Caki2 (cell line): ENCODE results near the gene P2RY2. TPM values are rescaled to one million over a fixed set of nuclear protein-coding genes. Genes with fewer than 3 reads are reported as not detected.

Experiments used
- DNase-seq: peaks from one replicate; pipeline ENCODE4 v3.0.0-alpha.2; 2015; ENCODE audit warnings: low read depth
- in situ Hi-C: cut with HindIII; loops from 2 replicates; pipeline ENCODE4 v1.10.0; 2016; ENCODE audit warnings: low sequenced_read_pairs, low pct_unique_long_range_greater_than_20kb, mixed read lengths
- total RNA-seq: library from RNA; depleted of rRNA; stranded (reverse); fragments of >200 nt; shearing (Covaris generic); gene quantifications from 2 replicates; pipeline ENCODE4 v1.2.3, GENCODE V29; 2014; ENCODE audit warnings: low replicate concordance

The P2RY2 gene
- total RNA-seq, 1 experiment from 2014 or later: 0.47 TPM

- no peak for DNase-seq
- in situ Hi-C loops: no loop called here
These were observed 16.8 kb upstream of the P2RY2 start for GRCh38 chr11:73201249-73201648.

DNA sequence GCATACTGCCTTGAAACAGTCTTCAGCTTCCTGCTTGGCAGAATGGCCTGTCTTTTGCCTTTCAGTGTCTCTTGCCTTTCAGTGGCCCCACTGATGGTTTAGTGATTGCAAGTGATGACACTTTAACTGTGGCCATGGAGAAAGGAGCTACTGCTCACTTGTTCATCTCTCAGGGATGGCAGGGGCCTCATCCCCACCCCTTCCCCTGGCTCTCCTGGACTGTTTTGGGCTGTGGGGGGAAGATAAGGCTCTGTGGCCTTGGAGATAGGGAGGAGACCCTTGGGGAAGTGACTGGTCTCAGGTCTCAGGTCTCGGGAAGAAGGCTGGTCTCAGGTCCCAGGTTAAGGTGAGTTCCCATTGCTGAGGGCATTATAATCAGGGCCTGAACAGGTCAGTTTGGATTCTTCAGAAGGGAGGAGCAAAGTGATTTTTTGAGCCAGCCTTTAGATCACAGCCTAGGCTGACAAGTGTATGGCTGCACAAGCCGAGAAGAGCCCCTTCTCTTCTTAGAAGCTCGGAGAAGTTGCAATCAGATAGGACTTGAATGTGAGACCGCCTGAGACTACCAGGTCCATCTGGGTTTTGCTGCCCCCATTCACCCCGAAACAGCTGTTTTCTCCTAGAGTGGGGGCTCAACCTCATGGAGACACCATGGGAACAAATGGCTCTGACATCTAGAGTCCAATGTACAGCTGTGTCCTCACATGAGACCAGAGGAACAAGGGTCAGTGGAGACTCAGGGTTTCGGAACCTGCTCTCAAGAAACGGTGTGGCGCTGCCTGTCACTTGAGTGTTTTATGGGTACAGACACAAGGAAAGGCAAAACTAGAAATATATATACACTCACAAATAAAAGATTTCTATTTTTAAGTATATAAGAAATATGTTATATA, 15.9 kb upstream of the P2RY2 start:
- no peak for DNase-seq
- in situ Hi-C loops: no loop called here

- in situ Hi-C loops: no loop called here
- no peak for DNase-seq
These were observed 14.8 kb upstream of the P2RY2 start for GRCh38 chr11:73203322-73203721.

DNA sequence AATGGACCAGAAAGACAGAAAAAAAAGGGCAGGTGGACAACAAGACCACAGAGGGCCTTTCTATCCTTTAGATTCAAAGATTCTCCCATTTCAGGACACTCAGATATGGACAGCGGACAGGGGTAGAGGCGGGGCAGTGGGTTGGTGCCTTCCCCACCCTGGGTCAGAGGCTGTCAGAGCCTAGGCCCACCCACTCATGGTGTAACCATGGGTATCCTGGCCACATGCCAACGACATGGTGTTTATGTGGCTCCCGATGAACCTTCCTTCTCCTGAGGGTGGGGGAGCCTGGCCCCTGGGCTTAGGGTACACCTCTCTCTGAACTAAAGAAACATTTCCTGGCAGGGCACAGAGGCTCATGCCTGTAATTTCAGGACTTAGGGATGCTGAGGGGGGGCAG, 14.3 kb upstream of the P2RY2 start:
- in situ Hi-C loops: no loop called here
- DNase-seq: no peak

DNA sequence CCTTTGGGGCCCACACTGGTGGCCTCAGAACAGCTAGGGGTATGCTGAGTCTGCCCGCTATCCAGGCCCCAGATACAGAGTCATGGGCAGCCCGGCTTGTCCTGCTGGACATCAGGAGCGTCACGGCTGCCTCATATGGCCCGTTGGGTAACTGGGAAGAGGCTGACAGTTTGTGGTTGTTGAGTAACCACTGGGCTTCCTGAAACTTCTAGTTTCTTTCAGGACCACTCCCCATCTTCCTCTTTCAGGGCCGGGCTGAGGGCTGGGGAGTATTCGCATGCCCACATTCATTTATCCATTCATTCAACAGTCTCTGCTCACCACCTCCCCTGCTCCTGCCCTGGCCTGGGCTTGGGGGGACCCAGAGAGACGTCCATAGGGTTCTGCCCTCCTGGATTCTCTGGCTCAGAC, 13.4 kb upstream of the P2RY2 start:
- in situ Hi-C loops: no loop called here

GRCh38 chr11:73205661-73206343, 12.3 kb upstream of the P2RY2 start:
- no peak for DNase-seq
- in situ Hi-C loops: no loop called here

More for the DNA sequence above, 13.4 kb upstream of the P2RY2 start:
- no peak for DNase-seq

- no peak for DNase-seq
- in situ Hi-C loops: no loop called here
These were observed 11.3 kb upstream of the P2RY2 start for GRCh38 chr11:73206801-73207200.

GRCh38 chr11:73209892-73210291, 8.2 kb upstream of the P2RY2 start:
- DNase-seq: no peak
- in situ Hi-C loops: no loop called here

DNA sequence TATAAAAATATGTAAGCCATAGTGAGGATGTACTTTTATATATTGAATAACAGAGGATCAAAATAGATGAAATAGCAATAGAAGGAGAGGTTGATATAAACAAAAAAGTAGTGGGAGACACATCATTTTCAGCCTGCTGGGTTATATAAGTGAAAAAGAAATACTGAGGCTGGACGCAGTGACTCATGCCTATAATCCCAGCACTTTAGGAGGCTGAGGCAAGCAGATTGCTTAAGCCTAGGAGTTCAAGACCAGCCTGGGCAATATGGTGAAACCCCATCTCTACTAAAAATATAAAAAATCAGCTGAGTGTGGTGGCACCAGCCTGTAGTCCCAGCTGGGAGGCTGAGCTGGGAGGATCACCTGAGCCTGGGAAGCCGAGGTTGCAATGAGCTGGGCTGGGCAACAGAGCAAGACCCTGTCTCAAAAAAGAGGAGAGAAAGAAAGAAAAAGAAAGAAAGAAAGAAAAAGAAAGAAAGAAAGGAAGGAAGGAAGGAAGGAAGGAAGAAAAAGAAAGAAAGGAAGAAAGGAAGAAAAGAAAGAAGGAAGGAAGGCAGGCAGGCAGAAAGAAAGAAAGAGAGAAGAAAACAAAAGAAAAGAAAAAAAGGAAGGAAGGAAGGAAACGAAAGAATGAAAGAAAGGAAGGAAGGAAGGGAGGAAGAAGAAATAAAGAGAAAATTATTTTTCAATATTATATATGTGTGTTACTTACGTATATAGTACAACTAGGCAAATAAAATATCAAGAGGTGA, 7.0 kb upstream of the P2RY2 start:
- DNase-seq: no peak
- in situ Hi-C loops: no loop called here

GRCh38 chr11:73213196-73214143, 4.6 kb upstream of the P2RY2 start:
- no peak for DNase-seq
- in situ Hi-C loops: no loop called here

DNA sequence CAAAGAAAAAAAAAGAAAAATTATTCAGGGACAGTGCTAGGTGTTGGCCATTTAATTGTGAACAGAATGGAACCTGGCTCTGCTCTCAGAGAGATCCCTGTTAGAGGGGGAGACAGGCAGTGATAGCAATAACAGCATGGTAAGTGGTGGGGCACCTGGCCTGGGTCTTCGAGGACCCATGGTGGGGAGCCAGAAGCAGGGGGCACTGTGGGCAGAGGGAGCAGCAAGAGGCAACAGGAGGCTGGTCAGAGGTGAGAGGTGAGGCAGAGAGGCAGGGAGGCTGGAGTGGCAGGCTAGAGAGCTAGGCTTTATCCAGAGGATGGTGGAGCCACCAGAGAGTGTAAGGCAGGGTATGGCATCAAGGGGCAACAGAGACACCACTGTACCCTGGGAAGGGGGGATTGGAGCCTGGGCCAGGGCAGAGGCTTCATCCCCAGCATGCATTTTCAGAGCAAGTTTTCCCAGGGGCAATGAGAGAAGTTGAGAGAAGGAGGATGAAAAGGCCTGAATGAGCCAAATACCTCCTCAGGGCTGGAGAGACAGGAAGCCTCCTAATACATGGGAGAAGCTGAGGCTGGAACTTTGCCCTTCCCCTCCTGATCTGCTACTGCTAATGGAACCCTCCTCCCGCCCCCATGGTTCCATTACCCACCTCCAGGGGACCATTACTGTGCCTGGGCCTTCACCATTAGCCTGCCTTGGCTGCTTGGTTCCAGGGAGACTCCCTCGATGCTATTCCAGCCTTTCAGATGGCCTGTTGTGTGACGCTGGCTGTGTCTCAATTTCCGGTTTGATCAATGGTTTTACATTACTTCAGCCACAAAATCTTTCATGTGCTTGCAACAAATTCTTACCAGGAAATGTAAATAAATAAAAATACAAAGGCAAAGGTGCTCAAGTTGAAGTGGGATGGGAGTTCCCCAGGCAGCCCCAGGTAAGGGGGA, 2.6 kb upstream of the P2RY2 start:
- in situ Hi-C loops: no loop called here

DNA sequence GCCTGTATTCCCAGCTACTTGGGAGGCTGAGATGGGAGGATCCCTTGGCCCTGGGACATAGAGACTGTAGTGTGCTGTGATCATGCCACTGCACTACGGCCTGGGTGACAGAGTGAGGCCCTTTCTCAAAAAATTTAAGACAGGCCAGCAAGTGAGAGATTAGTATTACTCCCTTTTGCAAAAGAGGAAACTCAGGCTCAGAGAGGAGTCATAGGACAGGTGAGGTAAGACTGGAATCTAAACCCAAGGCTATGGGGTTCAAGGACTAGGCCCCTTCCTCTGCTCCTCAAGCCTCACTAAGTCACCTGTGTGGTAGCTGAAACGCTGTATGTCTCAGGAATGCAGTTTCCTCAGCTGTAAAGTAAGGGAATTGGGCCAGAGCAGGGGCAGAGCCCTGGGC, 1.6 kb upstream of the P2RY2 start:
- in situ Hi-C loops: no loop called here
- DNase-seq: no peak

More for the DNA sequence above, 2.6 kb upstream of the P2RY2 start:
- DNase-seq: no peak

DNA sequence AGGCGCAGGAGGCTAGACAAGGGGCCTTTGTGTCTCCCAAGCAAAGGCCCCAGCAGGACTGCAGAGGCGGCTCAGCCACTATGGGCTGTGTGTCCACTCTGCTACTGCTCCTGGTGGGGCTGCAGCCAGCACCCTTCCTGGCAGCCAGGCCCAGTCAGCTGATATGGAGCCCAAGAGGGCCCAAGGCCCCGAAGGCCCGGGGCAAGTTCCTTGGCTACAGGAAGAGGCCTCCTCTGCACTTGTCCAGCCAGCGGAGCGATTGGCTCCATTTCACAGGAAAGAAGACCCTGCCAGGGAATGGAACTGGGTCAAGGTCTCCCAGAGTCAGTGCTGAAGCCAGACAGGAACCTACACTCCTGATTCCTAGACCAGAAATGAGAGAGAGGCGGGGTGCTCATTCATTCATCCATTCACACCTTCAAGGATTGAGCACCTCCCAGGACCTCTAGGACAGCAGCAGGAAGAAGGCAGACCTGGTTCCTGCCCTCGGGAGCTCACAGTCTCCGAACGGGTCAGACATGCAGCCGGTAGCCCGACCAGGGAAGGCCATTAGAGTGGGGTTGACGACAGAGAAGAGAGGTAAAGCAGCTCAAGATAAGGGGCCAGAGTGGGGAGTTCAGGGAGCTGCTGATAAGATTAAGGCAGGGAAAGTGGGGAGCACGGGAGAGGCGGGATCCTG, 811 bp upstream of the P2RY2 start:
- in situ Hi-C loops: no loop called here
- no peak for DNase-seq

DNA sequence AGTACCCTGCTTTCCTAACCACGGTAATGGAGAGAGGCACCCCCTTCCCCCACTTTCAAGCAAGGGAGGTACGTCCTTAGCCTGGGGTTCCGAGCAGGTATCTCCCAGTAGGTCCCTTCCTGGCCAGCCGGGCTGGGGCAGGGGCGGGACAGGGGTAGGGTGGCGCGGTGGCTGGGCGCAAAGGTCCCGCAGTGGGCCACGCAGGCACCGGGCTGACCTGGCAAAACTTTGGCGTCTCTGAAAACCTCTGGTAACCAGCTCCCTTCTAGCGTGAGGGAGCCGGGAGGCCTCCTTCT, 323 bp upstream of the P2RY2 start:
- no peak for DNase-seq
- in situ Hi-C loops: no loop called here

DNA sequence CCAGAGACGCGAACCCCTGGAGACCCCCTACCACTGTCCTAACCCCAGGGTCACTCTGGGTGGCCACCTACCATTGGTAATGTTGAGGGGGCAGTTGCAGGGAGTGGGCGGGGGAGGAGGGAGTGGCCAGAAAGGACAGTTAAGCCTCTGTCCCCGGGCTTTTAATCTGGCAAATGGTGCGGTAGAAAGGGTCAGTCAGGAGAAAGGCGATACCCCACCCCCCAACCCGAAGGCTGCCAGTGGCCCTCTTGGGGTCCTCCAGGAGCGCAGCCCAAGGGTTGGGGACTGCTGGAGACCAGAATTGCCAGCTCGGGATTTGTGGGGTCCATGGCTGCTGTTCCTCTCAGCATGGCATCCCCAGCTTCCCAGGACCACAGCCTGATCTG, 742 bp downstream of the P2RY2 start:
- in situ Hi-C loops: no loop called here
- no peak for DNase-seq

GRCh38 chr11:73219396-73220285, 1.6 kb downstream of the P2RY2 start:
- DNase-seq: no peak
- in situ Hi-C loops: no loop called here
